ENCODE measurements around the gene SYPL1.
A peak's percentile ranks its signal among the peaks of the same experiment; 100 is the strongest.

The SYPL1 gene

GRCh38 chr7:106124186-106124585, 12.1 kb upstream of the SYPL1 start:
- WGBS, 2 experiments, result 75 to 100% methylated on average over 1 of the region's 1 CpG
- H3K9me3 ChIP-seq (ENCODE audit: control insufficient read depth, low read length), result no peaks in the 10 kb centered on the region
- no peak overlapping the region for H3K4me3 ChIP-seq (ENCODE audit: insufficient read depth, low read depth, low read length)
- H3K27me3 ChIP-seq (ENCODE audit: control insufficient read depth, insufficient read depth, low read length, poor library complexity, severe bottlenecking), result no peaks in the 10 kb centered on the region
- no peak overlapping the region for H3K27ac ChIP-seq (ENCODE audit: insufficient read depth, low read depth, low read length, poor library complexity, severe bottlenecking)
- no peaks in the 10 kb centered on the region for H3K4me1 ChIP-seq (ENCODE audit: control insufficient read depth, insufficient read depth, low read length)
- H3K36me3 ChIP-seq (ENCODE audit: control insufficient read depth, insufficient read depth, low read length), result no peaks in the 10 kb centered on the region

DNA sequence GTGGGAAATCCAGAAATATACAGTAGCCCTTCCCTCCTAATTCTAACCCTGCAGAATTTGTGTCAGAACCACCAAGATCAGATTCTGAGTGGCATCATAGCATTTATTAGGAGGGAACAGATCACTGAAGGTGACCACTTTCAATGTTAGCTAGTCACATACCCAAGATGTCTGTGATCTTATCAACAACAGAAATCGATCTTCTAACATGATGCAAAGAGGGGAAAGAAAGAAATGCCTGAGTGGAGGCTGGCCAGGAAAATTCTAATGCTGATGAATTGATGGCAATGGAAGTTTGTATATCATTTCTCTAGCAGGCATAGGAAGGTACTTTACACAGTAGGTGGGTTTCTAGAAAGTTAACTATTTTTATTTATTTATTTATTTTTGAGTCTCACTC, 10.6 kb upstream of the SYPL1 start:
- H3K4me1 ChIP-seq (ENCODE audit: control insufficient read depth, insufficient read depth, low read length), result no peaks in the 10 kb centered on the region
- no peaks in the 10 kb centered on the region for H3K36me3 ChIP-seq (ENCODE audit: control insufficient read depth, insufficient read depth, low read length)
- 91 to 100% methylated on average over 1 of the region's 1 CpG for WGBS, 2 experiments
- no peak overlapping the region for H3K27ac ChIP-seq (ENCODE audit: insufficient read depth, low read depth, low read length, poor library complexity, severe bottlenecking)
- no peak overlapping the region for H3K4me3 ChIP-seq (ENCODE audit: insufficient read depth, low read depth, low read length)
- no peaks in the 10 kb centered on the region for H3K27me3 ChIP-seq (ENCODE audit: control insufficient read depth, insufficient read depth, low read length, poor library complexity, severe bottlenecking)
- H3K9me3 ChIP-seq (ENCODE audit: control insufficient read depth, low read length), result no peaks in the 10 kb centered on the region

GRCh38 chr7:106121189-106121810, 9.2 kb upstream of the SYPL1 start:
- Histone ChIP-seq H3K9me3 (ENCODE audit: control insufficient read depth, low read length) (no peaks in the 10 kb centered on the region), H3K4me3 (ENCODE audit: insufficient read depth, low read depth, low read length) (no peak overlapping the region), H3K27ac (ENCODE audit: insufficient read depth, low read depth, low read length, poor library complexity, severe bottlenecking) (no peak overlapping the region), H3K36me3 (ENCODE audit: control insufficient read depth, insufficient read depth, low read length) (no peaks in the 10 kb centered on the region), H3K4me1 (ENCODE audit: control insufficient read depth, insufficient read depth, low read length) (no peaks in the 10 kb centered on the region), H3K27me3 (ENCODE audit: control insufficient read depth, insufficient read depth, low read length, poor library complexity, severe bottlenecking) (no peaks in the 10 kb centered on the region)
- 100% methylated on average over 1 of the region's 3 CpGs for WGBS, 2 experiments

- no peaks in the 10 kb centered on the region for H3K27me3 ChIP-seq (ENCODE audit: control insufficient read depth, insufficient read depth, low read length, poor library complexity, severe bottlenecking)
- 90 to 92% methylated on average over 2 of the region's 2 CpGs for WGBS, 2 experiments
- H3K4me1 ChIP-seq (ENCODE audit: control insufficient read depth, insufficient read depth, low read length), result no peaks in the 10 kb centered on the region
These were observed 8.4 kb upstream of the SYPL1 start for GRCh38 chr7:106120500-106120899.

DNA sequence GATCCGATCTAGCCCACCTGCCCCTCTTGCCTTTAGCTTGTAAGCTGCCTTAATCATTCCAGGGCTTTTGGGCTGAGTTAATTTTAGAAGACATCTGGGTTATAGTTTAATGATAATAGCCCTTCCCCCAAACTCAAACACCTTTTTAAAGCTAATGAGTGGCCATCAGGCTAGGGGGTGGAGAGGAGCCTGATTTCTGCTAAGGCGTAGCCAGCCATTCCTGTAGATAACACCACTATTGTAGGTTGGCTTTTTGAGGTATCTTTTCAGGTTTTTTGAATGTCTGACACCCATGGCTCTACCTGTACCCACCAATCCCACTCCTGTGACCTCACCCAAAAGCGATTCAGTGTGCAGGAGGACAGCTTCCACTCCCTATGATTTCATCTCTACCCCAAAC, 7.6 kb upstream of the SYPL1 start:
- WGBS, 2 experiments, result 85 to 91% methylated on average over 2 to 3 of the region's 3 CpGs

More at GRCh38 chr7:106120500-106120899, 8.4 kb upstream of the SYPL1 start:
- no peak overlapping the region for H3K4me3 ChIP-seq (ENCODE audit: insufficient read depth, low read depth, low read length)
- H3K27ac ChIP-seq (ENCODE audit: insufficient read depth, low read depth, low read length, poor library complexity, severe bottlenecking), result no peak overlapping the region
- no peaks in the 10 kb centered on the region for H3K36me3 ChIP-seq (ENCODE audit: control insufficient read depth, insufficient read depth, low read length)
- no peaks in the 10 kb centered on the region for H3K9me3 ChIP-seq (ENCODE audit: control insufficient read depth, low read length)

GRCh38 chr7:106117786-106118544, 5.9 kb upstream of the SYPL1 start:
- no peak overlapping the region for H3K4me3 ChIP-seq (ENCODE audit: insufficient read depth, low read depth, low read length)
- 93 to 94% methylated on average over 9 of the region's 9 CpGs for WGBS, 2 experiments
- H3K4me1 ChIP-seq (ENCODE audit: control insufficient read depth, insufficient read depth, low read length), result no peaks in the 10 kb centered on the region
- H3K36me3 ChIP-seq (ENCODE audit: control insufficient read depth, insufficient read depth, low read length), result no peaks in the 10 kb centered on the region
- H3K27me3 ChIP-seq (ENCODE audit: control insufficient read depth, insufficient read depth, low read length, poor library complexity, severe bottlenecking), result no peaks in the 10 kb centered on the region
- no peak overlapping the region for H3K27ac ChIP-seq (ENCODE audit: insufficient read depth, low read depth, low read length, poor library complexity, severe bottlenecking)
- no peaks in the 10 kb centered on the region for H3K9me3 ChIP-seq (ENCODE audit: control insufficient read depth, low read length)

More for the DNA sequence above, 7.6 kb upstream of the SYPL1 start:
- Histone ChIP-seq H3K4me1 (ENCODE audit: control insufficient read depth, insufficient read depth, low read length) (no peaks in the 10 kb centered on the region), H3K36me3 (ENCODE audit: control insufficient read depth, insufficient read depth, low read length) (no peaks in the 10 kb centered on the region), H3K4me3 (ENCODE audit: insufficient read depth, low read depth, low read length) (no peak overlapping the region), H3K27me3 (ENCODE audit: control insufficient read depth, insufficient read depth, low read length, poor library complexity, severe bottlenecking) (no peaks in the 10 kb centered on the region), H3K27ac (ENCODE audit: insufficient read depth, low read depth, low read length, poor library complexity, severe bottlenecking) (no peak overlapping the region), H3K9me3 (ENCODE audit: control insufficient read depth, low read length) (no peaks in the 10 kb centered on the region)

DNA sequence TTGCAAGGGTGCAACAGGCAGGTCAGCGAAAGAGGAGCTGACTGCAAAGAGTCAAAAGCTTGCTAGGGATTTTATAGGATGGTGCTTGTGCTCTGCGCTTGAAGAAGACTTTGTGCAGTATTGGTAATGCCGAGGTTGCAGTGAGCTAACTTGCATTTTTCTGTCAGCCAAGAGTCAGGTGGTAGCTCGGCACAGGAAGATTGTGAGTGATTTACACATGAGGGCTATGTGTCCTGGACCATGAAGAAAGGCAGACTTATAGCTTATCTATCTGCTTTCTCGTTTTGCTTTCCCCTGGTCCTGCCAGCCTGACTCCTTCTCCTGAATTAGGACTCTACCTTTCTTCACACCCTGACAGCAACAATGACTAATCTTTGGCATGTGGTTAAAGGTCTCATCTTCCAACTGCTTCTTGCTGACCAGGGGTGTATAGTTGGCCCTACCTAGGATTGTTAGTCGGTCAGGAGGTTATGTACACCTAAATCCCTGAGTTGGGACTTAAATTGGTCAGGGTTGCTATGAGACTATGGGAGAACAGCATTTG, 4.1 kb upstream of the SYPL1 start:
- no peaks in the 10 kb centered on the region for H3K4me1 ChIP-seq (ENCODE audit: control insufficient read depth, insufficient read depth, low read length)
- 87 to 88% methylated on average over 6 of the region's 6 CpGs for WGBS, 2 experiments
- H3K27ac ChIP-seq (ENCODE audit: insufficient read depth, low read depth, low read length, poor library complexity, severe bottlenecking), result no peak overlapping the region
- H3K36me3 ChIP-seq (ENCODE audit: control insufficient read depth, insufficient read depth, low read length), result no peaks in the 10 kb centered on the region
- peaks cover 4% of the 10 kb centered on the region for H3K27me3 ChIP-seq (ENCODE audit: control insufficient read depth, insufficient read depth, low read length, poor library complexity, severe bottlenecking)
- H3K4me3 ChIP-seq (ENCODE audit: insufficient read depth, low read depth, low read length), result no peak overlapping the region
- H3K9me3 ChIP-seq (ENCODE audit: control insufficient read depth, low read length), result no peaks in the 10 kb centered on the region

GRCh38 chr7:106114716-106115383, 2.7 kb upstream of the SYPL1 start:
- 88 to 93% methylated on average over 4 to 5 of the region's 5 CpGs for WGBS, 2 experiments
- H3K4me1 ChIP-seq (ENCODE audit: control insufficient read depth, insufficient read depth, low read length), result no peaks in the 10 kb centered on the region
- H3K27ac ChIP-seq (ENCODE audit: insufficient read depth, low read depth, low read length, poor library complexity, severe bottlenecking), result no peak overlapping the region
- peaks cover 7% of the 10 kb centered on the region for H3K27me3 ChIP-seq (ENCODE audit: control insufficient read depth, insufficient read depth, low read length, poor library complexity, severe bottlenecking)
- no peaks in the 10 kb centered on the region for H3K9me3 ChIP-seq (ENCODE audit: control insufficient read depth, low read length)
- H3K4me3 ChIP-seq (ENCODE audit: insufficient read depth, low read depth, low read length), result no peak overlapping the region
- H3K36me3 ChIP-seq (ENCODE audit: control insufficient read depth, insufficient read depth, low read length), result no peaks in the 10 kb centered on the region

GRCh38 chr7:106112972-106113421, 885 bp upstream of the SYPL1 start:
- H3K4me1 ChIP-seq (ENCODE audit: control insufficient read depth, insufficient read depth, low read length), result no peaks in the 10 kb centered on the region
- H3K27ac ChIP-seq (ENCODE audit: insufficient read depth, low read depth, low read length, poor library complexity, severe bottlenecking), result no peak overlapping the region
- H3K27me3 ChIP-seq (ENCODE audit: control insufficient read depth, insufficient read depth, low read length, poor library complexity, severe bottlenecking), result peaks cover 7% of the 10 kb centered on the region
- H3K9me3 ChIP-seq (ENCODE audit: control insufficient read depth, low read length), result no peaks in the 10 kb centered on the region
- 83 to 84% methylated on average over 17 of the region's 17 CpGs for WGBS, 2 experiments
- H3K4me3 ChIP-seq (ENCODE audit: insufficient read depth, low read depth, low read length), result peak overlapping the region; percentile 61
- H3K36me3 ChIP-seq (ENCODE audit: control insufficient read depth, insufficient read depth, low read length), result no peaks in the 10 kb centered on the region

DNA sequence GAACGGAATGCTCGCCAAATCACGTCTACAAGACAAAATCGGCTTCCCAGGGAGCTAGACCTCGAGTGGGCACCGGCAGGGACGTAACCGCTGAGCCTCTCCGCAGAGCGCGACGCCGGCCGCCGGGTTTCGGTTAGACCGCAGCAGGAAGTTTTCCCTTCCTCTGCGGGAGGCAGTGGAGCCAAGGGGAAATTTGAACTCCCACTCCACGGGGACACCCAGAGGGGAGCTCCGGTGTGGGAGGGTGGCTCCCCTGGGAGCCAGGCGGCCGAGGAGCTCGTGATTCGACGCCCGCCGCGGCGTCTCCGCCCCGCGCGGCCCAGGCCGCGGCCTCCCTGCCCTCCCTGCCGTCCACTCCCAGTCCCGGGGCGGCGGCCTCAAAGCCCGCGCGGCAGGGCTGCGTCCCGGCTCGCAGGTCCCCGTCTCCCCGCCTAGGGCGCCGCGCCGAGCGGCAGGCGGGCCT, 426 bp downstream of the SYPL1 start:
- H3K9me3 ChIP-seq (ENCODE audit: control insufficient read depth, low read length), result no peaks in the 10 kb centered on the region
- no peaks in the 10 kb centered on the region for H3K4me1 ChIP-seq (ENCODE audit: control insufficient read depth, insufficient read depth, low read length)
- peak overlapping the region; percentile 61 for H3K4me3 ChIP-seq (ENCODE audit: insufficient read depth, low read depth, low read length)
- WGBS, 2 experiments, result 0% methylated on average over 53 of the region's 53 CpGs
- H3K36me3 ChIP-seq (ENCODE audit: control insufficient read depth, insufficient read depth, low read length), result no peaks in the 10 kb centered on the region
- H3K27me3 ChIP-seq (ENCODE audit: control insufficient read depth, insufficient read depth, low read length, poor library complexity, severe bottlenecking), result peaks cover 7% of the 10 kb centered on the region
- peak overlapping the region; percentile 65 for H3K27ac ChIP-seq (ENCODE audit: insufficient read depth, low read depth, low read length, poor library complexity, severe bottlenecking)
